ENCODE results near the gene ADA.

The ADA gene

DNA sequence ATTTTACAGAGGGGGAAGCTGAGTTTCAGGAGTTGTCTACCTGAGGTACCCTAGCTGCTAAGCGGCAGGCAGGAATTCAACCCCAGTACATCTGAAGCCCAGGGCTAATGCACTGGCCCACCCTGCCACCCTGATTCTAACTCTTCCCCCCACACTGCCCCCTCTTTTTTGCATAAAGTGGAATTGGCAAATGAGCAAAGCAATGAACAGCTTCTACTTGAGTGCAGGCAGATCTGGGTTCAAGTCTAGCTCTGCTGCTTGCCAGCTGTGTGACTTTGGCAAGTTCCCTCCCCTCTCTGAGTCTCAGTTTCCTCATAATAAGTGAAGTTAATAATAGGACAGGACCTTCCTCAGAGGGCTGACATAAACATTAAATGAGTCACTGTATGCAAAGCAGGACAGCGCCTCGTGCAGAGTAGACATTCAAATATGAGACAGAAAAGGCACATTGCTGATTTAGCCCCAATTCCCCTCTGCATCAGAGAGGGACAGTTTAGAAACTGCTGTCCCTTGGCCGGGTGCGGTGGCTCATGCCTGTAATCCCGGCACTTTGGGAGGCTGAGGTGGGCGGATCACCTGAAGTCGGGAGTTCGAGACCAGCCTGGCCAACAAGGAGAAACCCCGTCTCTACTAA lies 4.7 kb downstream of the ADA start:
- DNase-seq (ENCODE audit: low read depth): no peak
- no peak overlapping the region for H3K4me3 ChIP-seq (ENCODE audit: control insufficient read depth, low read depth, low read length)

GRCh38 chr20:44646023-44646640 lies 5.4 kb downstream of the ADA start:
- no peak for TF ChIP-seq CTCF (IDR thresholded peaks at IDR 0.05; ENCODE audit: control insufficient read depth, insufficient read depth, low read depth, low read length, missing control alignments)
- H3K4me3 ChIP-seq (ENCODE audit: control insufficient read depth, low read depth, low read length): no peak overlapping the region
- DNase-seq (ENCODE audit: low read depth): no peak

More for the DNA sequence above, 4.7 kb downstream of the ADA start:
- TF ChIP-seq CTCF (IDR thresholded peaks at IDR 0.05; ENCODE audit: control insufficient read depth, insufficient read depth, low read depth, low read length, missing control alignments): no peak

DNA sequence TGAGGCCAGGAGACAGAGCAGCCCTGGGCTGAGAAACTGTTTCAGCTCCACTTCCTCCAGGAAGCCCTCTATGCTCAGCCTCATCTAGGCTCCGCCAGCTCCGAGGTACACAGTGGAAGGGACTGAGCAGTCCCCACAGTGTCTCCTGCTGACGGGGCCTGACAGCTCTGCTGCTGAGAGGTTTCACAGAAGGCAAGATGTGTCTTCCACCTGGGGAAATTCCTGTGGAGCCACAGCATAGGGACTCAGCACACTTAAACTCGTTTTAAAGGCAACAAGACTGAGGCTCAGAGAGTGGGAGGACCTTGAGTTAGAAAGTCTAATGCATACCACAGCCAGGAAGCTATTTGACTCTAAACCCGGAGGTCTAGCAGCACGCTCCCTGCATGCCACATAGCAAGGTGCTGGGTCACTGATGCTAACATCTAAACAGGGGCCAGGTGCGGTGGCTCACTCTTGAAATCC lies 6.8 kb downstream of the ADA start:
- H3K4me3 ChIP-seq (ENCODE audit: control insufficient read depth, low read depth, low read length): no peak overlapping the region
- DNase-seq (ENCODE audit: low read depth): no peak
- TF ChIP-seq CTCF (IDR thresholded peaks at IDR 0.05; ENCODE audit: control insufficient read depth, insufficient read depth, low read depth, low read length, missing control alignments): no peak

GRCh38 chr20:44644230-44644617 lies 7.3 kb downstream of the ADA start:
- no peak for DNase-seq (ENCODE audit: low read depth)
- no peak for TF ChIP-seq CTCF (IDR thresholded peaks at IDR 0.05; ENCODE audit: control insufficient read depth, insufficient read depth, low read depth, low read length, missing control alignments)
- no peak overlapping the region for H3K4me3 ChIP-seq (ENCODE audit: control insufficient read depth, low read depth, low read length)

DNA sequence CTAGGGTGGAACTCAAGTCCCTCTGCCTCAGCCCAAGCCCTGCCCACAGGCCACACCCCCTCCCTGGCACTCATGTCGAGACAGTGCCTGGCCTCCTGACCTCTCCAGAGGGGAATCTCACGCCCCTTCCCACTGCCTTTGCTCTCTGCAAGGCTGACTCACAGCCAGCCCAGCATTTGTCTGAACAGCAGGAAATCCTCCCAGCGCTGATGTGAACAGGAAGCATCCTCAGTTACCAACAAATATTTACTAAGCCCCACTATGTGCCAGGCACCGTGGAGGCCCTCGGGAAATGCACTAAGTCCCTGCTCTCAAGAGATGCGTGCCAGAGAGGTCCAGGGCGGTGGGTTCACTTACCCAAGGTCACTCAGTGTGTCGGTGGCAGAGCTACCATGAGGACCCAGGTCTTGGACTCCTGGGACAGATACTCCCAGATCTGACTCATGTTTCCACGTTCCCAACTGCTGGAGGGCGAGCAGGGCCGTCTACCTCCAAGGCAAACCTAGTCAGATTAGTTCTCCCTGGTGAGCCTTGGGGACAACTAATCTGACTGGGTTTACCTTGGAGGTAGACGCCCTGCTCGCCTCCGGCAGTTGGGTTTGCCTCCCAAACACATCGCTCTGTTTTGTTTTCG lies 7.8 kb downstream of the ADA start:
- peak; percentile 10 for DNase-seq (ENCODE audit: low read depth)
- H3K4me3 ChIP-seq (ENCODE audit: control insufficient read depth, low read depth, low read length): no peak overlapping the region
- TF ChIP-seq CTCF (IDR thresholded peaks at IDR 0.05; ENCODE audit: control insufficient read depth, insufficient read depth, low read depth, low read length, missing control alignments): no peak

DNA sequence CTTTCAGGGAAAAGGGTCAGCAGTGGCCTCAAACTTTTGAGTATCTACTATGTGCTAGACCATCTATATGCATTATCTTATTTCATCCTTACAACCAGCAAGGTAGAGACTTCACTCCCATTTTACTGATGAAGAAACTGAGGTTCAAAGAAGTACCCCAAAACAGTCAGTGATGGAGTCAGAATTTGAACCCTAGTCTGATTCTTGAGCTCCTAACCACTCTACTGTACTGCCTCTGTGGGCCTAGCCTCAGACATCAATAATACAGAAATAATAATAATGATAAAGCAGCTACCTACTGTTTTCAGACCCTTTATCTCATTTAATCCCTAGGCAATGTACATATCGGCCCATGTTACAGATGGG lies 8.4 kb downstream of the ADA start:
- no peak overlapping the region for H3K4me3 ChIP-seq (ENCODE audit: control insufficient read depth, low read depth, low read length)
- no peak for TF ChIP-seq CTCF (IDR thresholded peaks at IDR 0.05; ENCODE audit: control insufficient read depth, insufficient read depth, low read depth, low read length, missing control alignments)

More for the DNA sequence above, 8.4 kb downstream of the ADA start:
- DNase-seq (ENCODE audit: low read depth): no peak

Measured in AG09309 (cell line).